GM23338 (cell line): Measurements from ENCODE around the gene HDDC3.

ENCODE experiments used
- CREB1 ChIP-seq: fragments of 250-450 bp; sonication (Bioruptor Pico); IDR thresholded peaks from 2 replicates; pipeline ENCODE4 v1.5.0; 2020; ENCODE audit warnings: low read depth, mild to moderate bottlenecking, moderate library complexity
- CTCF ChIP-seq, 2 experiments: fragments of 200-600 bp in 1 of 2; sonication (generic) in 1 of 2; conservative IDR thresholded peaks; 2 replicates each; pipeline versions ENCODE4 v1.5.1 to v1.6.1; 2016 to 2017; ENCODE audit warnings: antibody characterized with exemption in 2 of 2, low read depth in 2 of 2, mild to moderate bottlenecking in 2 of 2, moderate library complexity in 1 of 2
- EZH2 ChIP-seq: fragments of 200-600 bp; sonication (generic); IDR thresholded peaks from one replicate; pipeline ENCODE4 v1.8.0; 2017; ENCODE audit warnings: antibody characterized with exemption, mild to moderate bottlenecking, low read depth; ENCODE audit not compliant: unreplicated experiment
- EZH2phosphoT487 ChIP-seq: fragments of 200-600 bp; sonication (generic); IDR thresholded peaks from one replicate; pipeline ENCODE4 v1.8.1; 2018; ENCODE audit warnings: antibody characterized with exemption; ENCODE audit not compliant: unreplicated experiment
- JUNB ChIP-seq: IDR thresholded peaks from one replicate; pipeline ENCODE4 v1.6.1; 2016; ENCODE audit warnings: antibody characterized with exemption; ENCODE audit not compliant: unreplicated experiment
- ZNF114 ChIP-seq: fragments of 250-450 bp; sonication (Bioruptor Pico); IDR thresholded peaks from 2 replicates; pipeline ENCODE4 v1.5.0; 2020; ENCODE audit warnings: mild to moderate bottlenecking, moderate library complexity

DNA sequence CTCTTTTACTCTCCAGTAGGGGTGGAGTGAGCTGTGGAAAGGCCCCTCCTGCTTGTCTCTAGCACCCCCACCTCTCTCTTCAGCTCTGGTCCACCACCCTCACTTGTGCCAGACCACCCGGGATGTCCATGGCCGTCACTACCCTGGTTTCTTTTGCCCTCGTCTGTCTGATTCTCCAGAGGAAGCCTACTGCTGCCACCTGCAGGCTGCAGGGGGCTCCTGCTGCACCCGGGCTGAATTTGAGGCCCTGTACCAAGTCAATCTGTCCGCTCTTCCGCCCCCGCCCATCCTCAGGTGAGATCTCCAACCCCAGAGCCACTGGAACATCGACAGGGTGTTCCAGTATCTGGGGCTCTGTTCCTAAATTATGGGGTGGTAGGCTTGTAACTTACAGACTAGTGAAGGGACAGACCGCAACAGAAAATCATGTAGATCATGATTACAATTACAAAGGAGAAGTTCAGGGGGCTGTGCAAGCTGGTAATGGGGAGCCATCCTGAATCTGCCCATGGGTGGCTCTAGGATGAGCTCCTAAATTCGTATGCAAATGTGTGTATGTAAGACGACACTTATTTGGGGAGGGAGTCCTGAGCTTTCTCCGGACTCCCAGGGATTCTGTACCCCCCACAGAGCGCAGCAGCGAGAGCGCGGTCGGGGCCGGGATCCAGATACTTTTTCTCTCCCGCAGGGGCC lies 2.1 kb upstream of the HDDC3 start:
- peak; percentile 81 to 91 for TF ChIP-seq CTCF (conservative IDR thresholded peaks at IDR 0.05; ENCODE audit: low read depth in 2 of 2)
- TF ChIP-seq EZH2: no peak
- no peak for TF ChIP-seq JUNB
- TF ChIP-seq CREB1 (CRISPR knock-in tag): no peak
- no peak for TF ChIP-seq EZH2phosphoT487
- TF ChIP-seq ZNF114 (CRISPR knock-in tag): no peak
